ENCODE results near the gene CATSPERZ.

Gene CATSPERZ

DNA sequence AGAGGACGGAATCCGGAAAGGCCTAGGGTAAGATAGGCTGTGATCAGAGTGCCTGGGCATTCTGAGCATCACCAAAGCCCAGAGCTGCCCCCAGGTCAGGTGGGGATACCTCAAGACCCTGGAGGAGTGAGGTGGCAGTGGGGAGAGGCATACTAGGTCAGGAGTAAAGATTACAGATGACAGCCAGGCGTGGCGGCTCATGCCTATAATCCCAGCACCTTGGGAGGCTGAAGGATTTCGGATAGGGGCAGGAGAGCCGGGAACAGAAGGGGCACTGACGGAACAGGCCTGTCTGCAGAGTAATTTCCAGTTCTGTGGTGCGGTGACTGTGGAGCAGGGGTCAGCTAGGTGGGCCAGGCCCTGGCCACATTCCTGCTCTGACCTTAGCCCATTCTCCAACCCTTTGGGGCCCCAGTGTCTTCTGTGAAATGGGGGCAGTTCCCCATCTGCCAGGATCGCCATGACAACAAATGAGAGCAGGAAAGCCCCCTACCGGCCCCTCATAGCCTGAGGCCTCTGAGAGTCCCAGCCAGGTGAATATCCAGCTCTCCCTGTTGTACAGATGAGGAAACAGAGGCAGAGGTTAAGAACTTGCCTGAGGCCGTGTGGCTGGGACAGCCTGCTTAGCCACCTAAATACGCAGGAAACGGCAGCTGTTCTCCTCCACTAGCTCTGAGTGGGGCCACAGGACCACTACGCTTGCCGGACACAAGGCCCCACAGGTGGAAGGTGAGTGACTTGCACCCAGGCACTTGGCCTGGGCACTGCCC is 24.9 kb upstream of the CATSPERZ start:
- TF ChIP-seq POLR2A (IDR thresholded peaks at IDR 0.05; ENCODE audit: extremely low read depth, insufficient read length) (no peak), MYC (IDR thresholded peaks at IDR 0.05; ENCODE audit: low read depth, low read length) (no peak)
- TF ChIP-seq, protein P1, sequence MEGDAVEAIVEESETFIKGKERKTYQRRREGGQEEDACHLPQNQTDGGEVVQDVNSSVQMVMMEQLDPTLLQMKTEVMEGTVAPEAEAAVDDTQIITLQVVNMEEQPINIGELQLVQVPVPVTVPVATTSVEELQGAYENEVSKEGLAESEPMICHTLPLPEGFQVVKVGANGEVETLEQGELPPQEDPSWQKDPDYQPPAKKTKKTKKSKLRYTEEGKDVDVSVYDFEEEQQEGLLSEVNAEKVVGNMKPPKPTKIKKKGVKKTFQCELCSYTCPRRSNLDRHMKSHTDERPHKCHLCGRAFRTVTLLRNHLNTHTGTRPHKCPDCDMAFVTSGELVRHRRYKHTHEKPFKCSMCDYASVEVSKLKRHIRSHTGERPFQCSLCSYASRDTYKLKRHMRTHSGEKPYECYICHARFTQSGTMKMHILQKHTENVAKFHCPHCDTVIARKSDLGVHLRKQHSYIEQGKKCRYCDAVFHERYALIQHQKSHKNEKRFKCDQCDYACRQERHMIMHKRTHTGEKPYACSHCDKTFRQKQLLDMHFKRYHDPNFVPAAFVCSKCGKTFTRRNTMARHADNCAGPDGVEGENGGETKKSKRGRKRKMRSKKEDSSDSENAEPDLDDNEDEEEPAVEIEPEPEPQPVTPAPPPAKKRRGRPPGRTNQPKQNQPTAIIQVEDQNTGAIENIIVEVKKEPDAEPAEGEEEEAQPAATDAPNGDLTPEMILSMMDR (IDR thresholded peaks at IDR 0.05; ENCODE audit: low read depth, low read length) = no peak
- no peak overlapping the region for H3K4me3 ChIP-seq (ENCODE audit: low read depth, low read length)

DNA sequence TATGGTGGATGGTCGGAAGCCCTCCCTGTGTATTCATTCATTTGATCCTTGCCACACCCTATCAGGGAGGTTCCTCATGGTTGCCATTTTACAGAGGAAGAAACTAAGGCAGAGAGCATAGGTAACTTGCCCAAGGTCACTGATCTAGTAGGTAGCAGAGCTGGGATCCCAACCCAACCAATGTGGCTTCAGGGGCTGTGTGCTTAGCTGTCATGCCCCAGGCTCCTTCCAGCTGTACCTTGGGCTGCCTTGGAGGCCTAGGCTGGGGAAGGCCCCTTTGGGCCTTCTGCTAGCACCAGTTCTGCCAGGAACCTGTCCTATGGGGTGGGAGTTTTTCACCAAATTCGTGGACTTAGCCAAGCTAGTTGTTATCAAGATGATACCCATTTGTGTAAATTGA is 24.3 kb upstream of the CATSPERZ start:
- no peak overlapping the region for H3K4me3 ChIP-seq (ENCODE audit: low read depth, low read length)
- TF ChIP-seq, protein P2, sequence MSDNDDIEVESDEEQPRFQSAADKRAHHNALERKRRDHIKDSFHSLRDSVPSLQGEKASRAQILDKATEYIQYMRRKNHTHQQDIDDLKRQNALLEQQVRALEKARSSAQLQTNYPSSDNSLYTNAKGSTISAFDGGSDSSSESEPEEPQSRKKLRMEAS (IDR thresholded peaks at IDR 0.05; ENCODE audit: low read depth, low read length) = no peak
- TF ChIP-seq, protein P1 (IDR thresholded peaks at IDR 0.05; ENCODE audit: low read depth, low read length) = no peak
- TF ChIP-seq POLR2A (IDR thresholded peaks at IDR 0.05; ENCODE audit: extremely low read depth, insufficient read length) = no peak
- no peak for TF ChIP-seq MYC (IDR thresholded peaks at IDR 0.05; ENCODE audit: low read depth, low read length)
- no peak for DNase-seq (ENCODE audit: low read depth)

More for the DNA sequence above, 24.9 kb upstream of the CATSPERZ start:
- DNase-seq (ENCODE audit: low read depth) = no peak

DNA sequence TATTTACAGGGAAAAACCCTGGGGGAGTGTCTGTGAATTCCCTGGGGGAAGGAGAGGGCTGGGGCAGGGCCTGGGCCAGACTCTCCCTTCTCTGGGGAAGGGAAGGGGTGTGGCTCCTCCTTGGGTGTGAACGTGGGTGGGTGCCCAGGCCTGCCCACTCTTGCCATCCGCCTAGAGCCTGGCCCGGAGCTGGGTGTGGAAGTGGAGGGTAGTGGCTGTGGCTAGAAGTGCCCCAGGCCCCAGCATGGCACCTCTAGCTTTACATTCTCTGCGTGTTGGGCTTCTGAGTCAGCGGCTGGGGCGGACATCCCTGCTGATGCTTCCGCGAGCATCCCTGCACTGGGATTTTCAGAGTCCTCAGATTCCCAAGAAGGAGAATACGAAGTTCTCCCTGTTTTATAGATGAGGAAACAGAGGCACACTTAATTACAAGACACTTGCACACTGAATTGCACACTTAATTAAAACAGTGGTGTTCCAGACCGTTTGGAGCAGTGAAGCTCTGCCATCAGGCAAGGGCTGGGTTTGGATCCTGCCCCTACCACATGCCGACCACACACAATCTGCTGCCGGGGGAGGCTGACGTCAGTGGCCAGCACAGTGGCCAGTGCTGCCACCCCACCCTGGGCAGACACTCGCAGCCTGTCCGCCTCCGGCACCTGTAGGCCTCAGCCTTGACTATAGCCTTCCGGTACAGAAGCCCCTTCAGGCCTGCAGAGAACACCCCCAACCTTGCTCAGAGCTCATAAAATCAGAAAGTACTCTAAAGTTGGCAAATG is 23.3 kb upstream of the CATSPERZ start:
- no peak for TF ChIP-seq MYC (IDR thresholded peaks at IDR 0.05; ENCODE audit: low read depth, low read length)
- TF ChIP-seq, protein P1 (IDR thresholded peaks at IDR 0.05; ENCODE audit: low read depth, low read length) = no peak
- TF ChIP-seq, protein P2 (IDR thresholded peaks at IDR 0.05; ENCODE audit: low read depth, low read length) = no peak
- no peak for TF ChIP-seq POLR2A (IDR thresholded peaks at IDR 0.05; ENCODE audit: extremely low read depth, insufficient read length)
- H3K4me3 ChIP-seq (ENCODE audit: low read depth, low read length) = no peak overlapping the region
- no peak for DNase-seq (ENCODE audit: low read depth)

DNA sequence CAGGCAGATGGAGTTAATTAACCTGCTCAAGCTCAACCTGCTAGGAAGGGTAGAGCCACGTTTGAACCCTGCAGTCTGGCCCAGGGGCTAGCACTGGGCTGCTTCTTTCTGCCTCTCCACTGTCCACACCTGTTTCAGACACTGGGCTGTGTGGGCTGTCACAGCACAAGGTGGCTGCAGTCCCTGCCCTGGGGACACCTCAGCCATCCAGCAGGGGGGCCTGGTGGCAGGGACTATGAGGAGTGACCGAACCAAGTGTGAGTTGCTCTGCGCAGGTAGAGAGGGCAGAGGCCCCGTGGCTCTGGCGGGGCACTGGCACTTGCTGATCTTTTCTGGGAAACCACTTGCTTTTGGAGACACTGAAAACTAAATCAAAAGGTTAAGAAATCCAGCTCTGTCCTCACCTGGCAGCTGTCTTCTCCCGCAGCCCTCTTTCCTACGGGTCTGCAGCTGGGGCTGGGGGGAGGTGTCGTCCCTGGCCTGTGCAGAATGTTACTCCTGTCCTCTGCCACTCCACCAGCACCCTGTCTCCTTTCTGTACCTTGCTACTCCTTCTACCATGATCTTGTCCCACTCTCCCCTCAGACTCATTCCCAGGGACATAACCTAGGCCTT is 21.5 kb upstream of the CATSPERZ start:
- TF ChIP-seq, protein P2 (IDR thresholded peaks at IDR 0.05; ENCODE audit: low read depth, low read length) = no peak
- no peak for TF ChIP-seq POLR2A (IDR thresholded peaks at IDR 0.05; ENCODE audit: extremely low read depth, insufficient read length)
- TF ChIP-seq, protein P1 (IDR thresholded peaks at IDR 0.05; ENCODE audit: low read depth, low read length) = no peak
- TF ChIP-seq MYC (IDR thresholded peaks at IDR 0.05; ENCODE audit: low read depth, low read length) = no peak
- H3K4me3 ChIP-seq (ENCODE audit: low read depth, low read length) = no peak overlapping the region
- DNase-seq (ENCODE audit: low read depth) = no peak

DNA sequence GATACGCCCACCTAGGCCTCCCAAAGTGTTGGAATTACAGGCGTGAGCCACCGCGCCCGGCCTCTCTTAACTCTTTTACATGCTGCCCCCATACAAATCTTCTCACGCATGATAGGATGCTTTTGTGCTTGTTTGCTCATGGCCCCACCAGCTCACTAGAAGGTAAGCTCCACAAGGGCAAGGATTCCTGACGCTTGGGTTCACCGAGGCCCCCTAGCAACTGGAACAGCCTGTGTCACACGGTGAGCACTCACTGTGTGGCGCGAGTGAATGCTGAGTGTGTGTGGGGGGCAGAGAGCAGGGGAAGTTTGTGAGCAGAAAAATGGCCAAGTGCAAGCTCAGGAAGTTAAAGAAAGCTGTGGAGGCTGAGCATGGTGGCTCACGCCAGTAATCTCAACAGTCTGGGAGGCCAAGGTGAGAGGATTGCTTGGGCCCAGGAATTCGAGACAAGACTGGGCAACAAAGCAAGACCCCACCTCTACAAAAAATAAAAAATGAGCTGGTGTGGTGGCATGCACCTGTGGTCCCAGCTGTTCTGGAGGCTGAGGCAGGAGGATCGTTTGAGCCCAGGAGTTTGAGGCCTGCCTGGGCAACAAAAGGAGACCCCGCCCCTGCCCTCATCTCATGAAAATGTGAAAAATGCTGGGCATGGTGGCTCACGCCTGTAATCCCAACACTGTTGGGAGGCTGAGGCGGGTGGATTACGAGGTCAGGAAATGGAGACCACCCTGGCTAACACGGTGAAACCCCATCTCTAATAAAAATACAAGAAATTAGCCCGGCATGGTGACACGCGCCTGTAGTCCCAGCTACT is 18.0 kb upstream of the CATSPERZ start:
- TF ChIP-seq MYC (IDR thresholded peaks at IDR 0.05; ENCODE audit: low read depth, low read length) = no peak
- no peak for TF ChIP-seq POLR2A (IDR thresholded peaks at IDR 0.05; ENCODE audit: extremely low read depth, insufficient read length)
- TF ChIP-seq, protein P1 (IDR thresholded peaks at IDR 0.05; ENCODE audit: low read depth, low read length) = no peak
- TF ChIP-seq, protein P2 (IDR thresholded peaks at IDR 0.05; ENCODE audit: low read depth, low read length) = no peak
- DNase-seq (ENCODE audit: low read depth) = no peak
- no peak overlapping the region for H3K4me3 ChIP-seq (ENCODE audit: low read depth, low read length)
